Colonic mucosa (tissue), 4 donors: ENCODE data around the gene MYLIP. TPM values are rescaled to one million over a fixed set of nuclear protein-coding genes. Genes with fewer than 3 reads are reported as not detected.
A peak's percentile ranks its signal among the peaks of the same experiment; 100 is the strongest.

Source experiments
- DNase-seq: peaks from one replicate; pipeline ENCODE4 v3.0.0-alpha.2; 2020
- H3K27ac ChIP-seq: fragments of 200-600 bp; one replicate; pipeline ENCODE4 v1.8.0; 2021
- H3K27me3 ChIP-seq: fragments of 200-600 bp; one replicate; pipeline ENCODE4 v1.8.0; 2021
- H3K36me3 ChIP-seq: fragments of 200-600 bp; one replicate; pipeline ENCODE4 v1.8.0; 2021
- H3K4me1 ChIP-seq: fragments of 200-600 bp; one replicate; pipeline ENCODE4 v1.8.0; 2021; ENCODE audit warnings: mild to moderate bottlenecking
- H3K4me3 ChIP-seq: fragments of 200-600 bp; one replicate; pipeline ENCODE4 v1.8.0; 2021
- H3K9ac ChIP-seq, 2 donors: one replicate each; pipeline ENCODE4 v1.7.0; 2013; ENCODE audit warnings: control low read depth in 2 of 2, low read depth in 2 of 2, low read length in 2 of 2
- H3K9me3 ChIP-seq: fragments of 200-600 bp; one replicate; pipeline ENCODE4 v1.8.0; 2021
- intact Hi-C: fragments of 100-400 bp; cut with DNase I; formaldehyde crosslinking; loops from one replicate; pipeline ENCODE4 v1.14.1; 2022
- total RNA-seq, 2 donors: library from RNA; stranded (reverse); fragmentation: NEBNext Ultra II Directional in 1 of 2; extraction: Animal tissue kit (Norgen Biotek cat#: 25700) in 1 of 2; gene quantifications; one replicate each; pipeline ENCODE4 v1.2.1, GENCODE V29; 2021
- TF ChIP-seq, protein P1 (sequence below): fragments of 200-600 bp; IDR thresholded peaks from one replicate; pipeline ENCODE4 v1.8.0; 2022; ENCODE audit warnings: antibody characterized with exemption, mild to moderate bottlenecking
- donor health status: healthy.
- donor health status: DM: no; HTN: no; CAD: no.
- donor health status: DM: no; HTN: no; CAD: no.

The MYLIP gene
- 10 to 100 TPM; 23.9 to 32.2 TPM for total RNA-seq

GRCh38 chr6:16128759-16129622 is at the start of gene MYLIP:
Gene MYLIP (plus strand): TSS chr6:16129086. CDS start chr6:16129323, 237 bp downstream.
- intact Hi-C loops = loop anchor here (5.0 kb wide), 1 partner anchor 437 kb away; no protein-coding TSS in a partner anchor
- Histone ChIP-seq H3K36me3 (no peaks in the 10 kb centered on the region), H3K27ac (peak within 1 kb of the TSS; percentile 92), H3K27me3 (no peaks in the 10 kb centered on the region), H3K9ac (peak within 1 kb of the TSS; percentile 95 to 100), H3K9me3 (no peaks in the 10 kb centered on the region), H3K4me1 (no peaks in the 10 kb centered on the region), H3K4me3 (peak within 1 kb of the TSS; percentile 91)
- TF ChIP-seq, protein P1, sequence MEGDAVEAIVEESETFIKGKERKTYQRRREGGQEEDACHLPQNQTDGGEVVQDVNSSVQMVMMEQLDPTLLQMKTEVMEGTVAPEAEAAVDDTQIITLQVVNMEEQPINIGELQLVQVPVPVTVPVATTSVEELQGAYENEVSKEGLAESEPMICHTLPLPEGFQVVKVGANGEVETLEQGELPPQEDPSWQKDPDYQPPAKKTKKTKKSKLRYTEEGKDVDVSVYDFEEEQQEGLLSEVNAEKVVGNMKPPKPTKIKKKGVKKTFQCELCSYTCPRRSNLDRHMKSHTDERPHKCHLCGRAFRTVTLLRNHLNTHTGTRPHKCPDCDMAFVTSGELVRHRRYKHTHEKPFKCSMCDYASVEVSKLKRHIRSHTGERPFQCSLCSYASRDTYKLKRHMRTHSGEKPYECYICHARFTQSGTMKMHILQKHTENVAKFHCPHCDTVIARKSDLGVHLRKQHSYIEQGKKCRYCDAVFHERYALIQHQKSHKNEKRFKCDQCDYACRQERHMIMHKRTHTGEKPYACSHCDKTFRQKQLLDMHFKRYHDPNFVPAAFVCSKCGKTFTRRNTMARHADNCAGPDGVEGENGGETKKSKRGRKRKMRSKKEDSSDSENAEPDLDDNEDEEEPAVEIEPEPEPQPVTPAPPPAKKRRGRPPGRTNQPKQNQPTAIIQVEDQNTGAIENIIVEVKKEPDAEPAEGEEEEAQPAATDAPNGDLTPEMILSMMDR = peak; percentile 70
- peak; percentile 99 for DNase-seq

- Histone ChIP-seq H3K9me3 (no peaks in the 10 kb centered on the region), H3K4me1 (peaks cover 6% of the 10 kb centered on the region), H3K27ac (no peak overlapping the region), H3K4me3 (no peak overlapping the region), H3K9ac (no peak overlapping the region), H3K27me3 (no peaks in the 10 kb centered on the region), H3K36me3 (no peaks in the 10 kb centered on the region)
- TF ChIP-seq, protein P1 = no peak
- intact Hi-C loops = no loop called here
- no peak for DNase-seq
Observed at GRCh38 chr6:16079354-16079753, 49.5 kb upstream of the MYLIP start.

GRCh38 chr6:16080204-16080603 is 48.7 kb upstream of the MYLIP start:
- peaks cover 6% of the 10 kb centered on the region for H3K4me1 ChIP-seq
- no peak for DNase-seq
- no peak overlapping the region for H3K27ac ChIP-seq
- H3K9me3 ChIP-seq = no peaks in the 10 kb centered on the region
- intact Hi-C loops = no loop called here
- no peak overlapping the region for H3K9ac ChIP-seq
- no peaks in the 10 kb centered on the region for H3K27me3 ChIP-seq
- TF ChIP-seq, protein P1 = no peak
- H3K4me3 ChIP-seq = no peak overlapping the region
- H3K36me3 ChIP-seq = no peaks in the 10 kb centered on the region

- peak; percentile 24 for DNase-seq
- no peaks in the 10 kb centered on the region for H3K27me3 ChIP-seq
Observed at GRCh38 chr6:16081326-16081725, 47.6 kb upstream of the MYLIP start.

GRCh38 chr6:16082361-16082760 is 46.5 kb upstream of the MYLIP start:
- TF ChIP-seq, protein P1 = no peak
- intact Hi-C loops = no loop called here
- no peak for DNase-seq

More at GRCh38 chr6:16081326-16081725, 47.6 kb upstream of the MYLIP start:
- Histone ChIP-seq H3K9me3 (no peaks in the 10 kb centered on the region), H3K4me3 (no peak overlapping the region), H3K4me1 (peaks cover 6% of the 10 kb centered on the region), H3K36me3 (no peaks in the 10 kb centered on the region), H3K27ac (no peak overlapping the region), H3K9ac (no peak overlapping the region)
- intact Hi-C loops = no loop called here
- TF ChIP-seq, protein P1 = no peak

More at GRCh38 chr6:16082361-16082760, 46.5 kb upstream of the MYLIP start:
- Histone ChIP-seq H3K9ac (no peak overlapping the region), H3K4me1 (peaks cover 6% of the 10 kb centered on the region), H3K36me3 (no peaks in the 10 kb centered on the region), H3K27ac (no peak overlapping the region), H3K9me3 (no peaks in the 10 kb centered on the region), H3K4me3 (no peak overlapping the region), H3K27me3 (no peaks in the 10 kb centered on the region)
